Astrocyte of the spinal cord (primary cell): Measurements from ENCODE around the gene APEH.

ENCODE experiments used
- DNase-seq: peaks from one replicate; pipeline ENCODE4 v3.0.0; 2011; ENCODE audit warnings: low read depth, low spot score
- H3K4me3 ChIP-seq: 2 replicates; pipeline ENCODE4 v1.5.1; 2011; ENCODE audit warnings: low read depth, mild to moderate bottlenecking, low read length, moderate library complexity
- in situ Hi-C: cut with HindIII; loops from 2 replicates; pipeline ENCODE4 v1.10.0; 2017; ENCODE audit warnings: low sequenced_read_pairs
- TF ChIP-seq, protein P1 (sequence below): IDR thresholded peaks from 2 replicates; pipeline ENCODE4 v1.5.1; 2012; ENCODE audit warnings: low read depth, mild to moderate bottlenecking, low read length, inconsistent platforms

The APEH gene

GRCh38 chr3:49720855-49721595 is 46.9 kb downstream of the APEH start:
- in situ Hi-C loops = no loop called here
- no peak overlapping the region for H3K4me3 ChIP-seq
- TF ChIP-seq, protein P1, sequence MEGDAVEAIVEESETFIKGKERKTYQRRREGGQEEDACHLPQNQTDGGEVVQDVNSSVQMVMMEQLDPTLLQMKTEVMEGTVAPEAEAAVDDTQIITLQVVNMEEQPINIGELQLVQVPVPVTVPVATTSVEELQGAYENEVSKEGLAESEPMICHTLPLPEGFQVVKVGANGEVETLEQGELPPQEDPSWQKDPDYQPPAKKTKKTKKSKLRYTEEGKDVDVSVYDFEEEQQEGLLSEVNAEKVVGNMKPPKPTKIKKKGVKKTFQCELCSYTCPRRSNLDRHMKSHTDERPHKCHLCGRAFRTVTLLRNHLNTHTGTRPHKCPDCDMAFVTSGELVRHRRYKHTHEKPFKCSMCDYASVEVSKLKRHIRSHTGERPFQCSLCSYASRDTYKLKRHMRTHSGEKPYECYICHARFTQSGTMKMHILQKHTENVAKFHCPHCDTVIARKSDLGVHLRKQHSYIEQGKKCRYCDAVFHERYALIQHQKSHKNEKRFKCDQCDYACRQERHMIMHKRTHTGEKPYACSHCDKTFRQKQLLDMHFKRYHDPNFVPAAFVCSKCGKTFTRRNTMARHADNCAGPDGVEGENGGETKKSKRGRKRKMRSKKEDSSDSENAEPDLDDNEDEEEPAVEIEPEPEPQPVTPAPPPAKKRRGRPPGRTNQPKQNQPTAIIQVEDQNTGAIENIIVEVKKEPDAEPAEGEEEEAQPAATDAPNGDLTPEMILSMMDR = no peak

DNA sequence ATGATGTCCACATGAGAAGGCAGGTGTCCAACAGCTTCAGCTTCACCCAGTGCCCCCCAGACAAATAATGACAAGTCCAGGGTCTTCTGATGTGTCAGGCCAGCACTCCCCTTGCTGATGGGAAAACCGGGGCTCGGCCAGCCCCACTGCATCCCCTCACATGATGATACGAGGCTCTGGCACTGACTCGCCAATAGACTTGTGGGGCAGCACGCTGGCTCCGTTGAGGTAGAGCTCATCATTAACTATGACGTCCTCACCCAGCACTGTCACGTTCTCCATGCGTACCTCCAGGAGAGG is 47.4 kb downstream of the APEH start:
- TF ChIP-seq, protein P1 = no peak
- in situ Hi-C loops = no loop called here
- H3K4me3 ChIP-seq = no peak overlapping the region
- DNase-seq = no peak

More at GRCh38 chr3:49720855-49721595, 46.9 kb downstream of the APEH start:
- DNase-seq = no peak

DNA sequence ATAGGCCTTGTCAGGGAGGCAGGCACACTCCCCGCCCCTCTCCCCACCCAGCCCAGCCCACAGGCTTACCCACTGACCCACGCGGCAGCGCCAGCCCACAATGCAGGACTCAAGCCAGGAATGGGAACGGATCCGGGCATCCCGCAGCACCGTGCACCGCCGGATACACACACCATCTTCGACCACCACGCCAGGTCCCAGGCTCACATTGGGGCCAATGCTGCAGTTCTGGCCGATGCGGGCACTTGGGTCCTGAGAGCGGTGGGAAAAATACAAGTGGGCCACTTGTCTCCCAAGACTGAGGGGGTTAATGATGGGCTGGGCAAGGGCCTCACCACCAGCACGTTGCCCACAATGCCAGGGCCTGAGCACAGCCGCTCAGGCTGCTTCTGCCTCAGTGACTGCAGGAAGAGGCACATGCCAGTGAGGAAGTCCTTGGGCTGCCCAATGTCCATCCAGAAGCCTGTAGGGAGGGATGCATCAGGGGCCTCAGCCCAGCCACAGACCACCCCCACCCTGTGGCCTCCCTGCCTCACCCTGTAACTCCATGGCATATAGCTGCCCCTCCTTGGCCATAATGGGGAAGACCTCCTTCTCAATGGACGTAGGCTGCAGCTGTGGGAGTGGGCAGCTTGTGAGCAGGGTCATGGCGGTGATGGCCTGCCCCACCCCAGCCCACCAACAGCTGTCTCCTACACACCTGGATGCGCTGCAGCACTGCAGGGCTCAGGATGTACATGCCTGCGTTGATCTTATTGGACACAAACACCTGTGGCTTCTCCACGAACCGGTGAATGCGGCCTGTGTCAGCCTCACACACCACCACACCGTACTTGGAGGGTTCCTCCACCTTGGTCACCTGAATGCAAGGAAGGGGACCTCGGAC is 48.0 kb downstream of the APEH start:
- DNase-seq = no peak

GRCh38 chr3:49722896-49723295 is 48.7 kb downstream of the APEH start:
- peak overlapping the region; percentile 99 for H3K4me3 ChIP-seq
- DNase-seq = no peak
- TF ChIP-seq, protein P1 = no peak
- in situ Hi-C loops = no loop called here

More for the DNA sequence above, 48.0 kb downstream of the APEH start:
- TF ChIP-seq, protein P1 = no peak
- no peak overlapping the region for H3K4me3 ChIP-seq
- in situ Hi-C loops = no loop called here

DNA sequence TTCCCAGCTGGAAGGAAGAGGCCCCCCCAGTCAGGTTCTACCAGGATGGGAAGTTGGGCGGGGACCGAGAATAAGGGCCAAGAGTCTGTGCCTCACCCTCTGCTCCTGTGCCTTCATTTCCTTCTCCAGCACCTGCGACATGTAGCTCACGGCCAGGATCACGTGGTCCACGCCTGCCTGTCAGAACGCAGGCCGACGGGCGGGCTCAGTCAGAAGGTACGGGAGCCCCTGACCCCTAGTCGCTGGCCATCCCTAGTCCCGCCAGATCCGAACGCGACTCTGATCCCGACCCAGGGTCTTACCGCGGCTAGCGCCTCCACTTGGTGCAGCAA is 49.1 kb downstream of the APEH start:
- H3K4me3 ChIP-seq = peak overlapping the region; percentile 99
- TF ChIP-seq, protein P1 = no peak
- peak; percentile 23 for DNase-seq
- in situ Hi-C loops = no loop called here

DNA sequence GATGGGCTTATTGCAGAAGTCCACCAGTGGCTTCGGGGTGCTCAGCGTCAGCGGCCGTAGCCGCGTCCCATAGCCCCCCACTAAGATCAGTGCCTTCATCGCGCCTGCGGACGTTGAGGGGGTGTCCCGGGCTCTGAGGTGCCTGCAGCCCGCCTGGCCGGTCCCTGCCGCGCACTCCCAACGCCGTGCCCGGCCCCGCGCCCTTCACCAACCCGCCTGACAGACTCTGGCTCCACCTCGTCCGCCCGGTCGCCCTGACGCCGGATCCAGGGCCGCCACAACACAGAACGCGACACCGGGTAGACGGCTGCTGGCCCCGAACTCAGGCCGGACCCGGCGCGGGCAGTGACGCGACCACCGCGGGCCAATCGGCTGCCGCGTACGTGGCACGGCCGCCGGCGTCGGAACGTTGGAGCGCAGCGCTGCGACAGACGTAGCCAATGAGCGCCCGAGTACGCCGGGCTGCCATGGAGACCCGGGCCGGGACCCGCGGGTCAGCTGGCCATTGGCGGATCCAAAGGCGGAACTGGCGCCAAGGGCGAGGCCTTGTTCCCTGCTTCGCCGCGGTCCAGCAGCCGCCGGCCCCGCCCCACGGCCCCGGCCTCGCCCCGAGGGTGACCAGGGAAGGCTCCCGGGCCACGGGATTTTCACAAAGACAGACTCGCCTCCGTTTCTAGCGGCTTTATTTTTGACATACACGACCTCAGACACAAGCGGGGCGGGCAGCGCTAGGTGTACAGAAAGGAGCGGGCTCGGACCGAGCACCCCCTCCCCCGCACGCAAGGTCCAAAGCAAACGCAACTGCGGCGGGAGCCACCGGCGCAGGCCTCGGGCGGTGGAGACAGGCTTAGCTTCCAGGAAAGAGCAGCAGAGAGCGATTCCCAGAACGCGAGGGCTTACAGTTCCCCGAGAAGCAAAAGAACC is 49.7 kb downstream of the APEH start, which contains the start of gene GMPPB:
GMPPB (minus strand) TSS at position 324 of the 924 bp plus-strand sequence; CDS start at position 99, 225 bp downstream.
- H3K4me3 ChIP-seq = peak within 1 kb of the TSS; percentile 99
- TF ChIP-seq, protein P1 = no peak
- in situ Hi-C loops = no loop called here
- DNase-seq = peak; percentile 98
